Measurements from ENCODE around the gene CHPF2. TPM values are rescaled to one million over a fixed set of nuclear protein-coding genes. Genes with fewer than 3 reads are reported as not detected.

Gene CHPF2
- polyA plus RNA-seq, 3 donors: 34.4 to 38.0 (median 36.0) TPM

DNA sequence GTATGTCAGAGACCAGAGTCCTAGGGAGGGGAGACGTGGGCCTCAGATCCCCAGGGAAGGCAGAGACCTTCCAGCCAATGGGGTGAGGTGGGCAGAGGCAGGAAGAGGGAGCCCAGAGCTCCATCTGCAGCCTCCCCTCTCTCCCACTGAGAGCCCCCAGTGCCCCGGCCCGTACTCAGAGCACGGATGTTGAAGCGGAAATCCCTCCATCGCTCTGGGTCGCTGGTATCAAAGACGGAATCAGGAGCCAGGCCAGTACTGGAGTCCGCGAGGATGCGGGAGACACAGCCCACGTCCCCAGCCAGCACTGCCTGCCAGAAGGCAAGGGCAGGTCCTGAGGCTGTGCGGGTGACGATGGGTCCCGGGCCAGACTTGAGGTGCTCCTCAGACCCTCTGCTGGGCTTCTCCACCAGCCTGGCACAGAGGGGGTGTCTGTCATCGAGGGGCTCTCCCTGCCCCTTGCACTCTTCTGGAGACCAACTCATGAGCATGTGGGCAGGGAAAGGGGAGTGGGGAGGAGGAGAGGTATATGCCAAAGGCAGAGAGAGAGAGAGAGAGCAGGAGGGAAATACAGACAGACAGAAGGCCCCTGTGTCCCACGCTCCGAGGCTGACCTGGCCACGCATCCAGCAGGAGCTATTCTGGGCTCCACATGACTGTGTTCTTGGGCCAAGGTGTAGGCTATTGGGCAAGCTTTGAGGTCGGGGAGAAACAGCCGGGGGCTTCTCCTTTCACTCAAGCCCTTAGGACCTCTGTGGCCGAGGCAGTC is 45.5 kb upstream of the CHPF2 start, which contains the start of gene ASB10:
TSS of gene ASB10 (minus strand) at position 611 of the 769 bp plus-strand sequence. CDS start at position 491, 120 bp downstream.
- Histone ChIP-seq H3K27me3 (ENCODE audit: control insufficient read depth in 2 of 2, insufficient read depth in 2 of 2, low read length in 2 of 2) (no peaks in the 10 kb centered on the region), H3K4me1 (ENCODE audit: control insufficient read depth in 1 of 2, insufficient read depth in 2 of 2, low read length in 2 of 2) (no peaks in the 10 kb centered on the region), H3K9me3 (replicated peaks in 1 of 2; ENCODE audit: control insufficient read depth in 1 of 2, insufficient read depth in 1 of 2, low read length in 2 of 2) (no peaks in the 10 kb centered on the region), H4K20me1 (ENCODE audit: insufficient read depth, low read length) (no peaks in the 10 kb centered on the region), H3K4me2 (replicated peaks; ENCODE audit: extremely low read depth, low read length, poor library complexity, severe bottlenecking) (no peak within 1 kb of the TSS), H3K4me3 (replicated peaks in 1 of 3; ENCODE audit: low read depth in 2 of 3, low read length in 3 of 3) (no peak within 1 kb of the TSS), H3K27ac (ENCODE audit: low read depth in 1 of 2, low read length in 2 of 2) (no peak within 1 kb of the TSS), H3K79me2 (ENCODE audit: insufficient read depth, low read length) (no peaks in the 10 kb centered on the region), H3K36me3 (replicated peaks in 1 of 2; ENCODE audit: control insufficient read depth in 1 of 2, insufficient read depth in 2 of 2, low read length in 2 of 2) (no peaks in the 10 kb centered on the region), H3K9ac (ENCODE audit: insufficient read depth, low read length, poor library complexity, severe bottlenecking) (no peak within 1 kb of the TSS), H2AFZ (ENCODE audit: insufficient read depth, low read depth, low read length, poor library complexity, severe bottlenecking) (no peak within 1 kb of the TSS)
- no peak within 1 kb of the TSS for H3K4me3 Mint-ChIP-seq
- peaks cover 0 to 1% (median 0%) of the 10 kb centered on the region in 7 donors for H3K9me3 Mint-ChIP-seq
- no peaks in the 10 kb centered on the region for H3K36me3 Mint-ChIP-seq
- no peaks in the 10 kb centered on the region for H3K4me1 Mint-ChIP-seq
- 91% methylated on average over 17 of the region's 22 CpGs for WGBS (ENCODE audit: insufficient coverage)
- TF ChIP-seq, protein P1, sequence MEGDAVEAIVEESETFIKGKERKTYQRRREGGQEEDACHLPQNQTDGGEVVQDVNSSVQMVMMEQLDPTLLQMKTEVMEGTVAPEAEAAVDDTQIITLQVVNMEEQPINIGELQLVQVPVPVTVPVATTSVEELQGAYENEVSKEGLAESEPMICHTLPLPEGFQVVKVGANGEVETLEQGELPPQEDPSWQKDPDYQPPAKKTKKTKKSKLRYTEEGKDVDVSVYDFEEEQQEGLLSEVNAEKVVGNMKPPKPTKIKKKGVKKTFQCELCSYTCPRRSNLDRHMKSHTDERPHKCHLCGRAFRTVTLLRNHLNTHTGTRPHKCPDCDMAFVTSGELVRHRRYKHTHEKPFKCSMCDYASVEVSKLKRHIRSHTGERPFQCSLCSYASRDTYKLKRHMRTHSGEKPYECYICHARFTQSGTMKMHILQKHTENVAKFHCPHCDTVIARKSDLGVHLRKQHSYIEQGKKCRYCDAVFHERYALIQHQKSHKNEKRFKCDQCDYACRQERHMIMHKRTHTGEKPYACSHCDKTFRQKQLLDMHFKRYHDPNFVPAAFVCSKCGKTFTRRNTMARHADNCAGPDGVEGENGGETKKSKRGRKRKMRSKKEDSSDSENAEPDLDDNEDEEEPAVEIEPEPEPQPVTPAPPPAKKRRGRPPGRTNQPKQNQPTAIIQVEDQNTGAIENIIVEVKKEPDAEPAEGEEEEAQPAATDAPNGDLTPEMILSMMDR (IDR thresholded peaks at IDR 0.05): no peak
- intact Hi-C loops (cut with micrococcal nuclease): no loop called here
- H3K27me3 Mint-ChIP-seq (ENCODE audit: low read depth in 3 of 3): peaks cover 3 to 16% (median 10%) of the 10 kb centered on the region in 3 donors
- H3K27ac Mint-ChIP-seq: peak within 1 kb of the TSS in 2 of 7 donors; percentile 57 to 61
- no peak for DNase-seq

DNA sequence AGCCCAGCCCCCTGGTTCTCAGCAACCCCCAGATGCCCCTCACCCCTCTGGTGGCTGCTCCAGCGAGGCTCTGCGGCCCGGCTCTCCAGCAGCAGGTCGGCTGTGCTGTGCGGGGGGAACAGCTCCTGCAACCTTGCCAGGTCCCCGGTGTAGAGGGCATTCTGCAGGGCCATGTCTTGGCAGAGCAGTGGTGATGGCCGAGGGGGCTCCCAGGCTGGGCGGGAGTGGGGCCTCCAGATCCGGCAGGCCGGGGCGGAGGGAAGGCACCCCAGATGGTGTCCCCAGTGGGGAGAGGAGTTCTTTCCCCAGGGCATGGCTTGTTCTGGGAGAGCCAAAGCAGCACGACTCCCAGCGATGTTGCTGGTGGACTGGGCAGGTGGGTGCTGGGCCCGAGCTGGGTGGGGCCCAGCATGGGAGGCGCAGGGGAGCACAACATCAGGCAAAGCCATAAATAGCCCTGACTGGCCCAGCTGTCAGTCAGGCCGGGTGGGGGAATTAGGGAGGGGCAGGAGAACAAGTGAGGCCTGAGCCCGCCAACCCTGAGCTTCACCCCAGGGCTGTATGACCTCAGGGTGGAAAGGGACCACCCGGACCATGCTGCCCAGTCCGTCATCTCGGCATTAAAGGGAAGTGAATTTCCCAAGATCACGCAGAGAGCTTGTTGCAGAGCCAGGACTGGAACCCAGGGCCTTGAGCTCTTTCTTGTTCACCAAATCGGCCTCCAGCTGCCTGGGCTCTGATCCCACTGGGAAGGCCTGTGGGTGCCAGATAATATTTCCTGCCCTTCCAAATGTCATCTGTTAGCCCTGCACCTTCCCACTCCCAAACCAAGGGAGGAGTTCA is 44.7 kb upstream of the CHPF2 start:
- H2AFZ ChIP-seq (ENCODE audit: insufficient read depth, low read depth, low read length, poor library complexity, severe bottlenecking): no peak overlapping the region
- H3K27ac Mint-ChIP-seq: no peak overlapping the region
- WGBS (ENCODE audit: insufficient coverage): 91% methylated on average over 22 of the region's 22 CpGs
- H3K4me1 ChIP-seq (ENCODE audit: control insufficient read depth in 1 of 2, insufficient read depth in 2 of 2, low read length in 2 of 2): no peaks in the 10 kb centered on the region
- H3K9me3 ChIP-seq (replicated peaks in 1 of 2; ENCODE audit: control insufficient read depth in 1 of 2, insufficient read depth in 1 of 2, low read length in 2 of 2): no peaks in the 10 kb centered on the region
- DNase-seq: no peak
- peaks cover 3 to 12% (median 10%) of the 10 kb centered on the region in 3 donors for H3K27me3 Mint-ChIP-seq (ENCODE audit: low read depth in 3 of 3)
- H3K36me3 ChIP-seq (replicated peaks in 1 of 2; ENCODE audit: control insufficient read depth in 1 of 2, insufficient read depth in 2 of 2, low read length in 2 of 2): no peaks in the 10 kb centered on the region
- H3K4me1 Mint-ChIP-seq: no peaks in the 10 kb centered on the region
- H3K27me3 ChIP-seq (ENCODE audit: control insufficient read depth in 2 of 2, insufficient read depth in 2 of 2, low read length in 2 of 2): no peaks in the 10 kb centered on the region
- peaks cover 0 to 1% (median 0%) of the 10 kb centered on the region in 7 donors for H3K9me3 Mint-ChIP-seq
- H4K20me1 ChIP-seq (ENCODE audit: insufficient read depth, low read length): no peaks in the 10 kb centered on the region
- intact Hi-C loops (cut with micrococcal nuclease): no loop called here
- H3K4me3 ChIP-seq (replicated peaks in 1 of 3; ENCODE audit: low read depth in 2 of 3, low read length in 3 of 3): no peak overlapping the region
- H3K27ac ChIP-seq (ENCODE audit: low read depth in 1 of 2, low read length in 2 of 2): no peak overlapping the region
- H3K4me3 Mint-ChIP-seq: no peak overlapping the region
- H3K36me3 Mint-ChIP-seq: no peaks in the 10 kb centered on the region
- H3K4me2 ChIP-seq (replicated peaks; ENCODE audit: extremely low read depth, low read length, poor library complexity, severe bottlenecking): no peak overlapping the region
- TF ChIP-seq, protein P1 (IDR thresholded peaks at IDR 0.05): no peak
- no peaks in the 10 kb centered on the region for H3K79me2 ChIP-seq (ENCODE audit: insufficient read depth, low read length)
- H3K9ac ChIP-seq (ENCODE audit: insufficient read depth, low read length, poor library complexity, severe bottlenecking): no peak overlapping the region

Data from CD14-positive monocyte (primary cell).